SK-N-SH (cell line): ENCODE measurements around the gene JAML. TPM values are rescaled to one million over a fixed set of nuclear protein-coding genes. Genes with fewer than 3 reads are reported as not detected.
A peak's percentile ranks its signal among the peaks of the same experiment; 100 is the strongest.

Experiments used
- CTCF ChIA-PET: fragments of 300-600, 350-600 bp; formaldehyde crosslinking; extraction: SDS; loops from one replicate; lab custom pipeline; 2021; lab: Yijun Ruan, JAX
- POLR2A ChIA-PET: fragments of 350-600 bp; sonication (Branson Sonifier 250); formaldehyde crosslinking; extraction: SDS; loops from one replicate; lab custom pipeline; 2020; ENCODE audit warnings: antibody characterized with exemption, inconsistent platforms; lab: Yijun Ruan, JAX
- DNase-seq: peaks from one replicate; pipeline ENCODE4 v3.0.0; 2012
- H2AFZ ChIP-seq: fragments of 200-600 bp; sonication (generic); 2 replicates; pipeline ENCODE4 v1.8.1; 2016; ENCODE audit warnings: antibody characterized with exemption, mild to moderate bottlenecking, low read depth
- H3F3A ChIP-seq: fragments of 200-600 bp; sonication (generic); replicated peaks from 2 replicates; pipeline ENCODE3; 2016; ENCODE audit warnings: antibody characterized with exemption, mild to moderate bottlenecking; ENCODE audit not compliant: insufficient read depth
- H3K27ac ChIP-seq, 2 experiments: fragments of 200-500 bp in 1 of 2; fragments of 200-600 bp in 1 of 2; sonication (Bioruptor generic) in 1 of 2; sonication (generic), shearing (Covaris generic) in 1 of 2; 2 replicates each; pipeline versions ENCODE4 v1.5.1 to v1.6.1; 2014 to 2016; ENCODE audit warnings: low read depth in 2 of 2, inconsistent platforms in 1 of 2, low read length in 1 of 2, mild to moderate bottlenecking in 1 of 2, mixed read lengths in 1 of 2
- H3K27me3 ChIP-seq: fragments of 200-600 bp; sonication (generic), shearing (Covaris generic); 2 replicates; pipeline ENCODE4 v1.6.1; 2016; ENCODE audit warnings: mixed run types; ENCODE audit not compliant: insufficient read depth
- H3K36me3 ChIP-seq, 2 experiments: fragments of 200-500 bp in 1 of 2; fragments of 200-600 bp in 1 of 2; sonication (Bioruptor generic) in 1 of 2; sonication (generic) in 1 of 2; replicated peaks in 1 of 2; 2 replicates each; pipeline versions ENCODE3 to v1.5.1; 2014 to 2016; ENCODE audit warnings: low read length in 1 of 2, mild to moderate bottlenecking in 1 of 2; ENCODE audit not compliant: insufficient read depth in 2 of 2, control insufficient read depth in 1 of 2
- H3K4me1 ChIP-seq, 2 experiments: fragments of 200-500 bp in 1 of 2; fragments of 200-600 bp in 1 of 2; sonication (Bioruptor generic) in 1 of 2; sonication (generic), shearing (Covaris generic) in 1 of 2; 2 replicates each; pipeline versions ENCODE4 v1.5.1 to v1.6.1; 2014 to 2016; ENCODE audit warnings: low read depth in 1 of 2, low read length in 1 of 2, mixed run types in 1 of 2; ENCODE audit not compliant: insufficient read depth in 2 of 2, control insufficient read depth in 1 of 2
- H3K4me2 ChIP-seq: fragments of 200-600 bp; sonication (generic), shearing (Covaris generic); 2 replicates; pipeline ENCODE4 v1.6.1; 2017; ENCODE audit warnings: mixed run types
- H3K4me3 ChIP-seq, 2 experiments: fragments of 200-500 bp in 1 of 2; fragments of 200-600 bp in 1 of 2; sonication (Bioruptor generic) in 1 of 2; sonication (generic), shearing (Covaris generic) in 1 of 2; 2 replicates each; pipeline versions ENCODE4 v1.5.1 to v1.8.1; 2014 to 2016; ENCODE audit warnings: low read depth in 2 of 2, inconsistent platforms in 1 of 2, low read length in 1 of 2, mild to moderate bottlenecking in 1 of 2, mixed read lengths in 1 of 2, moderate library complexity in 1 of 2
- H3K79me2 ChIP-seq: fragments of 200-600 bp; sonication (generic); 2 replicates; pipeline ENCODE4 v1.8.1; 2017; ENCODE audit warnings: mild to moderate bottlenecking; ENCODE audit not compliant: insufficient read depth
- H3K9ac ChIP-seq: fragments of 200-600 bp; sonication (generic); 2 replicates; pipeline ENCODE4 v1.6.1; 2017; ENCODE audit warnings: mixed run types
- H3K9me2 ChIP-seq: fragments of 200-600 bp; sonication (generic); 2 replicates; pipeline ENCODE4 v1.6.1; 2017; ENCODE audit warnings: mixed run types
- H3K9me3 ChIP-seq: fragments of 200-600 bp; sonication (generic); 2 replicates; pipeline ENCODE4 v1.6.1; 2017; ENCODE audit warnings: mixed run types, mild to moderate bottlenecking, moderate library complexity
- H4K20me1 ChIP-seq: fragments of 200-600 bp; sonication (generic); 2 replicates; pipeline ENCODE4 v1.6.1; 2017; ENCODE audit warnings: mild to moderate bottlenecking, mixed run types; ENCODE audit not compliant: insufficient read depth
- FOSL2 ChIP-seq: IDR thresholded peaks from 2 replicates; pipeline ENCODE4 v1.4.0; 2012; ENCODE audit warnings: low read depth, mild to moderate bottlenecking, moderate library complexity, borderline replicate concordance
- FOXJ3 ChIP-seq: sonication (generic); formaldehyde crosslinking; IDR thresholded peaks from 2 replicates; pipeline ENCODE4 v1.5.1; 2020; ENCODE audit warnings: mild to moderate bottlenecking, missing genetic modification reagents
- FOXM1 ChIP-seq: IDR thresholded peaks from 2 replicates; pipeline ENCODE4 v1.4.0; 2012; ENCODE audit warnings: low read depth, mild to moderate bottlenecking
- GABPA ChIP-seq: IDR thresholded peaks from 2 replicates; pipeline ENCODE4 v1.4.0; 2012; ENCODE audit warnings: low read depth, mild to moderate bottlenecking
- JUND ChIP-seq: IDR thresholded peaks from 2 replicates; pipeline ENCODE4 v1.4.0; 2012
- POLR2AphosphoS5 ChIP-seq: IDR thresholded peaks from 2 replicates; pipeline ENCODE4 v1.6.1; 2012; ENCODE audit warnings: low read depth, low read length
- RAD21 ChIP-seq: IDR thresholded peaks from 2 replicates; pipeline ENCODE4 v1.6.1; 2012; ENCODE audit warnings: mild to moderate bottlenecking, low read length
- SMC3 ChIP-seq: IDR thresholded peaks from 2 replicates; pipeline ENCODE4 v1.6.1; 2012; ENCODE audit warnings: low read depth, low read length, improper control_type of control experiment
- WGBS: methylation state at CpG from one replicate; pipeline ENCODE4 v1.1.6; 2017; ENCODE audit warnings: low lambda C conversion rate; 5-methylcytosine and 5-hydroxymethylcytosine counted together
- polyA plus RNA-seq, 3 experiments: library from polyadenylated mRNA; depleted of rRNA; stranded (reverse); fragments of >200 nt; gene quantifications; 2 replicates each; pipeline ENCODE4 v1.2.3, GENCODE V29; 2012
- TF ChIP-seq, protein P1 (sequence below): IDR thresholded peaks from 2 replicates; pipeline ENCODE4 v1.4.0; 2012; ENCODE audit warnings: low read depth
- TF ChIP-seq, protein P2 (sequence below): fragments of 200-600 bp; sonication (generic); IDR thresholded peaks from 2 replicates; pipeline ENCODE4 v1.6.1; 2017; ENCODE audit warnings: antibody characterized with exemption, mild to moderate bottlenecking, moderate library complexity
- TF ChIP-seq, protein P3 (sequence below): IDR thresholded peaks from 2 replicates; pipeline ENCODE4 v1.4.0; 2012; ENCODE audit warnings: low read depth, borderline replicate concordance
- TF ChIP-seq, protein P4 (sequence below): IDR thresholded peaks from 2 replicates; pipeline ENCODE4 v1.4.0; 2012; ENCODE audit warnings: low read depth, borderline replicate concordance
- TF ChIP-seq, protein P5 (sequence below): IDR thresholded peaks from 2 replicates; pipeline ENCODE4; 2012

JAML gene
- polyA plus RNA-seq, 1 of the 3 experiments (the other 2 are of a cell fraction): not detected

DNA sequence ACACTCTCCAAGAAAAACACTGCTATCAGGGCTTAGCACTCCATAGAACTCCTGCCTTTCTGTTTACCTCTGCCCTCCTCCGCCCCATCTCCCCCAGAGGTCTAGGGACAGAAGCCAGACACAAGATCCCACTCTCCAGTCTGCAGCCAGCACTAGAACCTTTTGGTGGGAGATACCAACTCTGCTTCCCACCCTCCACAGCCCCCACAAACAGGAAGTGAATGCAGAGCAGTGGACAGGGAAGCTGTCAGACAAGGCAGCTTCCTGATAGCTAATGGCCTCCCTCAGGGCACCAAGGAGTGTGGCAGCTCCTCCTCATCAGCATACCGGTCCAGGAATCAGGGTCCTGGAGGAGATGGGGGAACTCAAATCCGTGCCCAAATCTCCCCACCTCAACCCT lies 77.3 kb downstream of the JAML start (continued):
- TF ChIP-seq POLR2AphosphoS5: no peak

DNA sequence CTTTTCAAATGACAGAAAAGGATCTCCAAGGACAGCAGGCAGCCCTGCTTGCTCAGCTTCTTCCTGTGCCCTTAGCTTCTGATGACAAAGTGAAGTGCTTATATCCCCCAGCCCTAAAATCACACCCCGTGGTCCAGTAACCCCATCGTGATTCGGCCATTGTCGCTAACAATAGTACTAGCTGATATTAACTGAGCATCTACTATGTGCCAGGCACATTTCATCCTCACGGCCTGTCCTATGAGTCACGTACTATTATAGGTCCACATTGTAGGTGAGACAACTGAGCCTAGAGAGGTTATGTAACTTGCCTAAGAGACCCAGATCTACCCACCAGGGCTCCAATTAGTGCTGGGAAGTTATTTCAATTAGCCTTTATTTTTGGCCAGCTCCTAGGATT lies 78.3 kb downstream of the JAML start:
- Histone ChIP-seq H3K4me3 (no peak overlapping the region), H4K20me1 (no peaks in the 10 kb centered on the region), H3K9ac (no peak overlapping the region), H3K27me3 (peaks cover 29% of the 10 kb centered on the region; the same call in 1 of the 2 replicates), H3K4me1 (peaks cover 0 to 4% of the 10 kb centered on the region in 2 experiments; a peak in 1 of 4 replicates), H3F3A (peaks cover 3% of the 10 kb centered on the region), H3K9me2 (no peaks in the 10 kb centered on the region), H3K79me2 (no peaks in the 10 kb centered on the region), H2AFZ (no peak overlapping the region), H3K27ac (no peak overlapping the region), H3K9me3 (no peaks in the 10 kb centered on the region), H3K4me2 (no peak overlapping the region), H3K36me3 (no peaks in the 10 kb centered on the region)
- POLR2A ChIA-PET: no interaction called here
- DNase-seq: no peak
- TF ChIP-seq FOXM1: no peak
- TF ChIP-seq, protein P1, sequence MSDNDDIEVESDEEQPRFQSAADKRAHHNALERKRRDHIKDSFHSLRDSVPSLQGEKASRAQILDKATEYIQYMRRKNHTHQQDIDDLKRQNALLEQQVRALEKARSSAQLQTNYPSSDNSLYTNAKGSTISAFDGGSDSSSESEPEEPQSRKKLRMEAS: no peak
- no peak for TF ChIP-seq RAD21
- CTCF ChIA-PET: interaction anchor here (1.1 to 15.5 kb wide), 7 partner anchors 17 to 68 kb away, joined by 3 to 246 read pairs (median 4); no protein-coding TSS in a partner anchor
- 86% methylated on average over 6 of the region's 6 CpGs for WGBS

DNA sequence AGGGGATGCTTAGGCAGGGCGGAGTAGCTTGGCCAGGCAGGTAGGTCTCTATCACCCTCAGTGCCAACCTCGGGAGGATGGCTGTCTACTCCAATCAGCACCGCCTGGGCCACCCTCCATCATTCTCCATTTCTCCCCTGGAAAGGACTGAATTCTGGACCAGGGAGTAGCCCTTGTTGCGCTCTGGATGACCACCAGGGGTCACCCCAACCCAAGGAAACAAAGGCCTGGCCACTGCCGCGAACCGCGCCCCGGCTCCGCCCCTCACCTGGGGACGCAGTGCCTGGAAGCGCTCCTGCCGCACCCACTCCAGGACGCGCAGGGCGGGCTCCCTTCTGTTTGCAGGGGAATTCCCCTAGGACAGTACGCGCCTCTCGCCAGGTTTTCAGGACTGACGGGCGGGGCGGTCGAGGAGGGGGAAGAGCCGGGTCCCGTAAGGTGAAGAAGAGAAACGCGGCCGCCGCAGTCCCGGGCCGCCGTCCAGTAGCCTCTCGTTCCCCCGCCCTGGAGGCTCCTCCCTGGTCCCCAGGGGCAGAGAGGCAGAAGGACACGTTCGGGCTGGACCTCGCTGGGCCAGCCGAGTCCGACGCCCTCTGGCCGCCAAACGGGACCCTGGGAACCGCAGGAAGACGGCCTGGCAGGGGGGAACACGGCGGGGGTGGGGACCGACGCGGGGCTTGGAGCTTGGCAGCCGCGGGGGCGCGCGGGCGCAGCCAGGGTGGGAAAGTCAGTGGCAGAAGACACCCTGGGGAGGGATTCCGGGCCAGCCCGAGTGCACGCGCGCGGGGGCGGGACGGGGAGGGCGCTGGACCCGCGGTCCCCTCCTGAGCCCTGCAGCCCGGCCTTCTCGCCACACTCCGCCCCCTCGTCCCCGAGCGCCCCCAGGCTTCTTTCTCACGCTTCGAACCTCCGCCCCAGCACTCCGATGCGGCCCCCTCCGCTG lies 79.3 kb downstream of the JAML start:
- peak overlapping the region; percentile 98 for H3K4me2 ChIP-seq
- peak overlapping the region; percentile 94; the same call in 1 of the 2 replicates for H2AFZ ChIP-seq
- no peak overlapping the region for H3K27ac ChIP-seq
- H4K20me1 ChIP-seq: no peaks in the 10 kb centered on the region
- H3K9ac ChIP-seq: no peak overlapping the region
- H3F3A ChIP-seq: peaks cover 3% of the 10 kb centered on the region
- H3K79me2 ChIP-seq: no peaks in the 10 kb centered on the region
- DNase-seq: peak; percentile 95
- no peaks in the 10 kb centered on the region for H3K9me2 ChIP-seq
- H3K4me3 ChIP-seq: peak overlapping the region; percentile 61 to 89
- WGBS: 13% methylated on average over 25 of the region's 78 CpGs
- no peaks in the 10 kb centered on the region for H3K9me3 ChIP-seq
- POLR2A ChIA-PET: no interaction called here
- H3K27me3 ChIP-seq: peaks cover 19% of the 10 kb centered on the region; the same call in 1 of the 2 replicates
- H3K4me1 ChIP-seq: peaks cover 0 to 4% of the 10 kb centered on the region in 2 experiments; a peak in 1 of 4 replicates
- H3K36me3 ChIP-seq: no peaks in the 10 kb centered on the region
- TF ChIP-seq, protein P2, sequence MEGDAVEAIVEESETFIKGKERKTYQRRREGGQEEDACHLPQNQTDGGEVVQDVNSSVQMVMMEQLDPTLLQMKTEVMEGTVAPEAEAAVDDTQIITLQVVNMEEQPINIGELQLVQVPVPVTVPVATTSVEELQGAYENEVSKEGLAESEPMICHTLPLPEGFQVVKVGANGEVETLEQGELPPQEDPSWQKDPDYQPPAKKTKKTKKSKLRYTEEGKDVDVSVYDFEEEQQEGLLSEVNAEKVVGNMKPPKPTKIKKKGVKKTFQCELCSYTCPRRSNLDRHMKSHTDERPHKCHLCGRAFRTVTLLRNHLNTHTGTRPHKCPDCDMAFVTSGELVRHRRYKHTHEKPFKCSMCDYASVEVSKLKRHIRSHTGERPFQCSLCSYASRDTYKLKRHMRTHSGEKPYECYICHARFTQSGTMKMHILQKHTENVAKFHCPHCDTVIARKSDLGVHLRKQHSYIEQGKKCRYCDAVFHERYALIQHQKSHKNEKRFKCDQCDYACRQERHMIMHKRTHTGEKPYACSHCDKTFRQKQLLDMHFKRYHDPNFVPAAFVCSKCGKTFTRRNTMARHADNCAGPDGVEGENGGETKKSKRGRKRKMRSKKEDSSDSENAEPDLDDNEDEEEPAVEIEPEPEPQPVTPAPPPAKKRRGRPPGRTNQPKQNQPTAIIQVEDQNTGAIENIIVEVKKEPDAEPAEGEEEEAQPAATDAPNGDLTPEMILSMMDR: peak; percentile 91
- TF ChIP-seq, protein P3, sequence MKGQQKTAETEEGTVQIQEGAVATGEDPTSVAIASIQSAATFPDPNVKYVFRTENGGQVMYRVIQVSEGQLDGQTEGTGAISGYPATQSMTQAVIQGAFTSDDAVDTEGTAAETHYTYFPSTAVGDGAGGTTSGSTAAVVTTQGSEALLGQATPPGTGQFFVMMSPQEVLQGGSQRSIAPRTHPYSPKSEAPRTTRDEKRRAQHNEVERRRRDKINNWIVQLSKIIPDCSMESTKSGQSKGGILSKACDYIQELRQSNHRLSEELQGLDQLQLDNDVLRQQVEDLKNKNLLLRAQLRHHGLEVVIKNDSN: no peak
- TF ChIP-seq, protein P4, sequence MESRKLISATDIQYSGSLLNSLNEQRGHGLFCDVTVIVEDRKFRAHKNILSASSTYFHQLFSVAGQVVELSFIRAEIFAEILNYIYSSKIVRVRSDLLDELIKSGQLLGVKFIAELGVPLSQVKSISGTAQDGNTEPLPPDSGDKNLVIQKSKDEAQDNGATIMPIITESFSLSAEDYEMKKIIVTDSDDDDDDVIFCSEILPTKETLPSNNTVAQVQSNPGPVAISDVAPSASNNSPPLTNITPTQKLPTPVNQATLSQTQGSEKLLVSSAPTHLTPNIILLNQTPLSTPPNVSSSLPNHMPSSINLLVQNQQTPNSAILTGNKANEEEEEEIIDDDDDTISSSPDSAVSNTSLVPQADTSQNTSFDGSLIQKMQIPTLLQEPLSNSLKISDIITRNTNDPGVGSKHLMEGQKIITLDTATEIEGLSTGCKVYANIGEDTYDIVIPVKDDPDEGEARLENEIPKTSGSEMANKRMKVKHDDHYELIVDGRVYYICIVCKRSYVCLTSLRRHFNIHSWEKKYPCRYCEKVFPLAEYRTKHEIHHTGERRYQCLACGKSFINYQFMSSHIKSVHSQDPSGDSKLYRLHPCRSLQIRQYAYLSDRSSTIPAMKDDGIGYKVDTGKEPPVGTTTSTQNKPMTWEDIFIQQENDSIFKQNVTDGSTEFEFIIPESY: no peak
- TF ChIP-seq, protein P5, sequence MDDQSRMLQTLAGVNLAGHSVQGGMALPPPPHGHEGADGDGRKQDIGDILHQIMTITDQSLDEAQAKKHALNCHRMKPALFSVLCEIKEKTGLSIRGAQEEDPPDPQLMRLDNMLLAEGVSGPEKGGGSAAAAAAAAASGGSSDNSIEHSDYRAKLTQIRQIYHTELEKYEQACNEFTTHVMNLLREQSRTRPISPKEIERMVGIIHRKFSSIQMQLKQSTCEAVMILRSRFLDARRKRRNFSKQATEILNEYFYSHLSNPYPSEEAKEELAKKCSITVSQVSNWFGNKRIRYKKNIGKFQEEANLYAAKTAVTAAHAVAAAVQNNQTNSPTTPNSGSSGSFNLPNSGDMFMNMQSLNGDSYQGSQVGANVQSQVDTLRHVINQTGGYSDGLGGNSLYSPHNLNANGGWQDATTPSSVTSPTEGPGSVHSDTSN: no peak
- TF ChIP-seq SMC3: peak; percentile 91
- no peak for TF ChIP-seq JUND
- TF ChIP-seq, protein P1: no peak
- no peak for TF ChIP-seq FOSL2
- no peak for TF ChIP-seq GABPA
- TF ChIP-seq RAD21: peak; percentile 97
- no peak for TF ChIP-seq POLR2AphosphoS5
- no peak for TF ChIP-seq FOXJ3 (CRISPR knock-in tag)
- TF ChIP-seq, all 33 proteins: peak for 3
- CTCF ChIA-PET: interaction anchor here (0.6 to 15.5 kb wide), 27 partner anchors 10 to 547 kb away, joined by 3 to 246 read pairs (median 4); no protein-coding TSS in a partner anchor
